ENCODE measurements around the gene SSX2IP. TPM values are rescaled to one million over a fixed set of nuclear protein-coding genes. Genes with fewer than 3 reads are reported as not detected.

SSX2IP gene
- total RNA-seq, 4 donors from 2014 or later = 10.8 to 21.9 (median 17.0) TPM

GRCh38 chr1:84634536-84635205 lies 55.6 kb downstream of the SSX2IP start:
- no peak for ATAC-seq
- WGBS, 2 donors (ENCODE audit: low coverage in 1 of 2) = 71 to 82% methylated on average over 3 of the region's 5 CpGs
- Histone ChIP-seq H3K36me3 (no peaks in the 10 kb centered on the region), H3K4me3 (no peak overlapping the region), H3K9me3 (no peaks in the 10 kb centered on the region), H3K27ac (no peak overlapping the region), H3K4me1 (no peaks in the 10 kb centered on the region), H3K27me3 (no peaks in the 10 kb centered on the region)
- no peak for TF ChIP-seq CTCF (IDR thresholded peaks at IDR 0.05)
- no peak for TF ChIP-seq EP300 (IDR thresholded peaks at IDR 0.05)
- TF ChIP-seq POLR2A (IDR thresholded peaks at IDR 0.05) = no peak
- TF ChIP-seq POLR2AphosphoS5 (IDR thresholded peaks at IDR 0.05) = no peak

- TF ChIP-seq CTCF (IDR thresholded peaks at IDR 0.05) = no peak
- TF ChIP-seq EP300 (IDR thresholded peaks at IDR 0.05) = no peak
- no peak for TF ChIP-seq POLR2A (IDR thresholded peaks at IDR 0.05)
- no peak for TF ChIP-seq POLR2AphosphoS5 (IDR thresholded peaks at IDR 0.05)
- WGBS, 2 donors (ENCODE audit: low coverage in 1 of 2) = 42 to 54% methylated on average over 2 of the region's 2 CpGs
- Histone ChIP-seq H3K36me3 (no peaks in the 10 kb centered on the region), H3K4me3 (no peak overlapping the region), H3K27ac (no peak overlapping the region), H3K9me3 (no peaks in the 10 kb centered on the region), H3K4me1 (no peaks in the 10 kb centered on the region), H3K27me3 (no peaks in the 10 kb centered on the region)
- no peak for ATAC-seq
These were observed 57.4 kb downstream of the SSX2IP start for GRCh38 chr1:84632673-84633434.

GRCh38 chr1:84632137-84632536 lies 58.1 kb downstream of the SSX2IP start:
- H3K27me3 ChIP-seq = no peaks in the 10 kb centered on the region
- H3K36me3 ChIP-seq = no peaks in the 10 kb centered on the region
- TF ChIP-seq EP300 (IDR thresholded peaks at IDR 0.05) (no peak), POLR2AphosphoS5 (IDR thresholded peaks at IDR 0.05) (no peak), POLR2A (IDR thresholded peaks at IDR 0.05) (no peak), CTCF (IDR thresholded peaks at IDR 0.05) (no peak)
- H3K27ac ChIP-seq = no peak overlapping the region
- no peak overlapping the region for H3K4me3 ChIP-seq
- WGBS, 2 donors (ENCODE audit: low coverage in 1 of 2) = 60 to 62% methylated on average over 3 to 4 of the region's 6 CpGs
- ATAC-seq = no peak
- H3K9me3 ChIP-seq = no peaks in the 10 kb centered on the region
- no peaks in the 10 kb centered on the region for H3K4me1 ChIP-seq

- WGBS, 2 donors (ENCODE audit: low coverage in 1 of 2) = 79 to 100% methylated on average over 1 to 3 of the region's 5 CpGs
- Histone ChIP-seq H3K27me3 (no peaks in the 10 kb centered on the region), H3K4me3 (no peak overlapping the region), H3K4me1 (peaks cover 0 to 13% (median under 1%) of the 10 kb centered on the region in 3 donors), H3K9me3 (no peaks in the 10 kb centered on the region), H3K27ac (no peak overlapping the region), H3K36me3 (no peaks in the 10 kb centered on the region)
- TF ChIP-seq EP300 (IDR thresholded peaks at IDR 0.05) (no peak), POLR2AphosphoS5 (IDR thresholded peaks at IDR 0.05) (no peak), CTCF (IDR thresholded peaks at IDR 0.05) (no peak), POLR2A (IDR thresholded peaks at IDR 0.05) (no peak)
- no peak for ATAC-seq
These were observed 65.4 kb downstream of the SSX2IP start for GRCh38 chr1:84624876-84625275.

GRCh38 chr1:84621553-84621952 lies 68.7 kb downstream of the SSX2IP start:
- Histone ChIP-seq H3K27me3 (no peaks in the 10 kb centered on the region), H3K4me3 (no peak overlapping the region), H3K27ac (no peak overlapping the region), H3K4me1 (peaks cover 0 to 42% (median 4%) of the 10 kb centered on the region in 3 donors), H3K9me3 (no peaks in the 10 kb centered on the region), H3K36me3 (no peaks in the 10 kb centered on the region)
- WGBS, 2 donors (ENCODE audit: low coverage in 1 of 2) = 86 to 90% methylated on average over 2 to 8 of the region's 14 CpGs
- no peak for TF ChIP-seq POLR2AphosphoS5 (IDR thresholded peaks at IDR 0.05)
- TF ChIP-seq POLR2A (IDR thresholded peaks at IDR 0.05) = no peak
- no peak for TF ChIP-seq CTCF (IDR thresholded peaks at IDR 0.05)
- no peak for TF ChIP-seq EP300 (IDR thresholded peaks at IDR 0.05)
- no peak for ATAC-seq
